ENCODE data around the gene C1orf116.

C1orf116 gene

GRCh38 chr1:207022996-207023679, 9.4 kb downstream of the C1orf116 start:
- no peaks in the 10 kb centered on the region for H3K9me3 Mint-ChIP-seq
- ATAC-seq (replicated peaks) = no peak
- H3K4me3 Mint-ChIP-seq = no peak overlapping the region
- H3K36me3 Mint-ChIP-seq = no peaks in the 10 kb centered on the region
- peaks cover 12 to 25% of the 10 kb centered on the region in 2 donors for H3K27me3 Mint-ChIP-seq
- DNase-seq = no peak
- peaks cover 7 to 10% of the 10 kb centered on the region in 2 donors for H3K4me1 Mint-ChIP-seq
- H3K27ac Mint-ChIP-seq = no peak overlapping the region

GRCh38 chr1:207021876-207022596, 10.5 kb downstream of the C1orf116 start:
- Mint-ChIP-seq H3K4me3 (no peak overlapping the region), H3K4me1 (peaks cover 7 to 10% of the 10 kb centered on the region in 2 donors), H3K36me3 (no peaks in the 10 kb centered on the region), H3K27me3 (peaks cover 8 to 17% of the 10 kb centered on the region in 2 donors), H3K9me3 (no peaks in the 10 kb centered on the region), H3K27ac (no peak overlapping the region)
- ATAC-seq (replicated peaks) (no peak), DNase-seq (no peak)

GRCh38 chr1:207021139-207021861, 11.3 kb downstream of the C1orf116 start:
- Mint-ChIP-seq H3K27ac (no peak overlapping the region), H3K9me3 (no peaks in the 10 kb centered on the region), H3K4me1 (peaks cover 7 to 10% of the 10 kb centered on the region in 2 donors), H3K27me3 (peaks cover 7 to 17% of the 10 kb centered on the region in 2 donors), H3K4me3 (no peak overlapping the region), H3K36me3 (no peaks in the 10 kb centered on the region)
- DNase-seq = no peak
- no peak for ATAC-seq (replicated peaks)

GRCh38 chr1:207020709-207021107, 11.8 kb downstream of the C1orf116 start:
- Mint-ChIP-seq H3K9me3 (no peaks in the 10 kb centered on the region), H3K36me3 (no peaks in the 10 kb centered on the region), H3K27ac (no peak overlapping the region), H3K27me3 (peaks cover 13 to 22% of the 10 kb centered on the region in 2 donors), H3K4me1 (peaks cover 7 to 10% of the 10 kb centered on the region in 2 donors), H3K4me3 (no peak overlapping the region)
- ATAC-seq (replicated peaks) (no peak), DNase-seq (no peak)

GRCh38 chr1:207020065-207020708, 12.4 kb downstream of the C1orf116 start:
- no peak overlapping the region for H3K27ac Mint-ChIP-seq
- ATAC-seq (replicated peaks) = no peak
- H3K27me3 Mint-ChIP-seq = peaks cover 14 to 24% of the 10 kb centered on the region in 2 donors
- no peak for DNase-seq
- H3K4me3 Mint-ChIP-seq = no peak overlapping the region
- no peaks in the 10 kb centered on the region for H3K36me3 Mint-ChIP-seq
- H3K9me3 Mint-ChIP-seq = no peaks in the 10 kb centered on the region
- H3K4me1 Mint-ChIP-seq = peaks cover 7 to 10% of the 10 kb centered on the region in 2 donors

GRCh38 chr1:207019661-207020060, 12.9 kb downstream of the C1orf116 start:
- H3K36me3 Mint-ChIP-seq = no peaks in the 10 kb centered on the region
- ATAC-seq (replicated peaks) (no peak), DNase-seq (no peak)
- H3K9me3 Mint-ChIP-seq = no peaks in the 10 kb centered on the region
- no peak overlapping the region for H3K27ac Mint-ChIP-seq
- H3K27me3 Mint-ChIP-seq = peaks cover 12 to 26% of the 10 kb centered on the region in 2 donors
- H3K4me3 Mint-ChIP-seq = no peak overlapping the region
- H3K4me1 Mint-ChIP-seq = peaks cover 5 to 8% of the 10 kb centered on the region in 2 donors

GRCh38 chr1:207019161-207019560, 13.4 kb downstream of the C1orf116 start:
- H3K4me1 Mint-ChIP-seq = peaks cover under 1 to 3% of the 10 kb centered on the region in 2 donors
- DNase-seq = no peak
- no peak overlapping the region for H3K4me3 Mint-ChIP-seq
- no peaks in the 10 kb centered on the region for H3K9me3 Mint-ChIP-seq
- no peak for ATAC-seq (replicated peaks)
- no peaks in the 10 kb centered on the region for H3K36me3 Mint-ChIP-seq
- no peak overlapping the region for H3K27ac Mint-ChIP-seq
- peaks cover 12 to 26% of the 10 kb centered on the region in 2 donors for H3K27me3 Mint-ChIP-seq

GRCh38 chr1:207018707-207019106, 13.8 kb downstream of the C1orf116 start:
- Mint-ChIP-seq H3K27me3 (peaks cover 14 to 25% of the 10 kb centered on the region in 2 donors), H3K4me3 (no peak overlapping the region), H3K36me3 (no peaks in the 10 kb centered on the region), H3K4me1 (no peaks in the 10 kb centered on the region), H3K27ac (no peak overlapping the region), H3K9me3 (no peaks in the 10 kb centered on the region)
- no peak for ATAC-seq (replicated peaks)
- DNase-seq = no peak

- peaks cover 18 to 25% of the 10 kb centered on the region in 2 donors for H3K27me3 Mint-ChIP-seq
- DNase-seq = no peak
- H3K9me3 Mint-ChIP-seq = no peaks in the 10 kb centered on the region
- no peaks in the 10 kb centered on the region for H3K36me3 Mint-ChIP-seq
- no peak overlapping the region for H3K4me3 Mint-ChIP-seq
- H3K4me1 Mint-ChIP-seq = no peaks in the 10 kb centered on the region
- H3K27ac Mint-ChIP-seq = no peak overlapping the region
- no peak for ATAC-seq (replicated peaks)
These were observed 14.7 kb downstream of the C1orf116 start for GRCh38 chr1:207017615-207018559.

GRCh38 chr1:207015791-207016190, 16.8 kb downstream of the C1orf116 start:
- Mint-ChIP-seq H3K9me3 (no peaks in the 10 kb centered on the region), H3K27ac (no peak overlapping the region), H3K36me3 (no peaks in the 10 kb centered on the region), H3K27me3 (peaks cover 33 to 36% of the 10 kb centered on the region in 2 donors), H3K4me1 (no peaks in the 10 kb centered on the region), H3K4me3 (no peak overlapping the region)
- ATAC-seq (replicated peaks) (no peak), DNase-seq (no peak)

GRCh38 chr1:207014728-207015127, 17.8 kb downstream of the C1orf116 start:
- ATAC-seq (replicated peaks) (no peak), DNase-seq (no peak)
- peaks cover 33 to 35% of the 10 kb centered on the region in 2 donors for H3K27me3 Mint-ChIP-seq
- no peaks in the 10 kb centered on the region for H3K4me1 Mint-ChIP-seq
- no peak overlapping the region for H3K4me3 Mint-ChIP-seq
- H3K27ac Mint-ChIP-seq = no peak overlapping the region
- H3K36me3 Mint-ChIP-seq = no peaks in the 10 kb centered on the region
- H3K9me3 Mint-ChIP-seq = no peaks in the 10 kb centered on the region

GRCh38 chr1:207013321-207014085, 19.1 kb downstream of the C1orf116 start:
- H3K9me3 Mint-ChIP-seq = no peaks in the 10 kb centered on the region
- H3K27me3 Mint-ChIP-seq = peaks cover 33 to 35% of the 10 kb centered on the region in 2 donors
- DNase-seq (no peak), ATAC-seq (replicated peaks) (no peak)
- no peaks in the 10 kb centered on the region for H3K36me3 Mint-ChIP-seq
- H3K27ac Mint-ChIP-seq = no peak overlapping the region
- H3K4me1 Mint-ChIP-seq = no peaks in the 10 kb centered on the region
- H3K4me3 Mint-ChIP-seq = no peak overlapping the region

GRCh38 chr1:207010726-207011125, 21.8 kb downstream of the C1orf116 start:
- H3K36me3 Mint-ChIP-seq = no peaks in the 10 kb centered on the region
- H3K4me3 Mint-ChIP-seq = no peak overlapping the region
- no peak for ATAC-seq (replicated peaks)
- no peaks in the 10 kb centered on the region for H3K9me3 Mint-ChIP-seq
- no peak overlapping the region for H3K27ac Mint-ChIP-seq
- H3K4me1 Mint-ChIP-seq = no peaks in the 10 kb centered on the region
- peaks cover 34 to 37% of the 10 kb centered on the region in 2 donors for H3K27me3 Mint-ChIP-seq
- no peak for DNase-seq

Data from stimulated activated naive B cell treated with anti-CD40 and anti-IgM and Interleukin-4, amounts not matched to agents 10 μg/mL and 1 μg/mL and 100 μg/mL, for 72 hours (primary cell).